Endothelial cell of umbilical vein (primary cell): ENCODE measurements around the gene ZFP90. TPM values are rescaled to one million over a fixed set of nuclear protein-coding genes. Genes with fewer than 3 reads are reported as not detected.

ENCODE experiments used
- BruUV-seq: library from RNA; stranded (reverse); fragments of 400-500 nt; replicated peaks from 2 replicates; lab custom pipeline; 2021; lab: Mats Ljungman, UMichigan
- CTCF ChIA-PET: fragments of 300-600, 350-600 bp; sonication (Branson Sonifier 250); formaldehyde crosslinking; loops from one replicate; lab custom pipeline; 2021; ENCODE audit warnings: antibody characterized with exemption, inconsistent platforms; lab: Charles Lee
- POLR2A ChIA-PET: fragments of 300-600, 350-600 bp; sonication (Branson Sonifier 250); formaldehyde crosslinking; loops from one replicate; lab custom pipeline; 2021; ENCODE audit warnings: antibody characterized with exemption, inconsistent platforms; lab: Charles Lee
- DNase-seq: peaks from one replicate; pipeline ENCODE4 v3.0.0-alpha.2; 2011; ENCODE audit warnings: low read depth, low spot score
- FAIRE-seq: peaks from 2 replicates; lab custom pipeline; 2011; peaks lifted over from hg19 to GRCh38; lab: Jason Lieb, UNC
- H2AFZ ChIP-seq: 2 replicates; pipeline ENCODE4 v1.6.0; 2012; ENCODE audit warnings: low read depth, low read length, control low read depth, inconsistent platforms
- H3K27ac ChIP-seq: 2 replicates; pipeline ENCODE4 v1.5.1; 2011; ENCODE audit warnings: low read depth, mild to moderate bottlenecking, control low read depth, low read length, moderate library complexity; ENCODE audit not compliant: insufficient read depth
- H3K27me3 ChIP-seq, 2 experiments: 2 replicates each; pipeline versions ENCODE4 v1.6.0 to v1.6.1; 2011; ENCODE audit warnings: low read length in 2 of 2, mixed read lengths in 1 of 2; ENCODE audit not compliant: control insufficient read depth in 2 of 2, insufficient read depth in 2 of 2
- H3K36me3 ChIP-seq, 2 experiments: 2 replicates in 1 of 2; 3 replicates in 1 of 2; pipeline ENCODE4 v1.5.1; 2011; ENCODE audit warnings: low read length in 2 of 2, mild to moderate bottlenecking in 1 of 2, moderate library complexity in 1 of 2; ENCODE audit not compliant: control insufficient read depth in 2 of 2, insufficient read depth in 2 of 2; ENCODE audit errors: extremely low read depth in 1 of 2
- H3K4me1 ChIP-seq: 3 replicates; pipeline ENCODE4 v1.5.1; 2011; ENCODE audit warnings: mild to moderate bottlenecking, low read length; ENCODE audit not compliant: control insufficient read depth, insufficient read depth; ENCODE audit errors: extremely low read depth
- H3K4me2 ChIP-seq: 2 replicates; pipeline ENCODE4 v1.6.1; 2011; ENCODE audit warnings: low read length, control low read depth, mixed read lengths; ENCODE audit not compliant: insufficient read depth
- H3K4me3 ChIP-seq, 3 experiments: fragments of 200-600 bp in 1 of 3; sonication (generic), shearing (Covaris generic) in 1 of 3; replicated peaks in 1 of 3; 2 replicates each; pipeline ENCODE4 v1.5.1; 2011 to 2016; ENCODE audit warnings: control low read depth in 3 of 3, low read length in 3 of 3, mild to moderate bottlenecking in 2 of 3, inconsistent platforms in 1 of 3, low read depth in 1 of 3, moderate library complexity in 1 of 3; ENCODE audit not compliant: insufficient read depth in 1 of 3
- H3K79me2 ChIP-seq: 2 replicates; pipeline ENCODE4 v1.6.0; 2012; ENCODE audit warnings: low read length, inconsistent platforms; ENCODE audit not compliant: control insufficient read depth, insufficient read depth
- H3K9ac ChIP-seq: replicated peaks from 2 replicates; pipeline ENCODE3; 2011; ENCODE audit warnings: low read length, control low read depth; ENCODE audit not compliant: insufficient read depth; ENCODE audit errors: extremely low read depth
- H3K9me1 ChIP-seq: replicated peaks from 3 replicates; pipeline ENCODE4 v1.6.0; 2011; ENCODE audit warnings: mild to moderate bottlenecking, low read length; ENCODE audit not compliant: control insufficient read depth, insufficient read depth; ENCODE audit errors: extremely low read depth
- H3K9me3 ChIP-seq: replicated peaks from 2 replicates; pipeline ENCODE4 v1.5.1; 2012; ENCODE audit warnings: low read length, inconsistent platforms; ENCODE audit not compliant: control insufficient read depth, insufficient read depth
- H4K20me1 ChIP-seq: replicated peaks from 2 replicates; pipeline ENCODE3; 2011; ENCODE audit warnings: mild to moderate bottlenecking, low read length; ENCODE audit not compliant: control insufficient read depth, insufficient read depth; ENCODE audit errors: extremely low read depth
- CTCF ChIP-seq, 2 donors: IDR thresholded peaks; 1 replicate in 1 of 2; 2 replicates in 1 of 2; pipeline ENCODE4 v1.5.1; 2011; ENCODE audit warnings: low read length in 2 of 2, mild to moderate bottlenecking in 2 of 2, moderate library complexity in 2 of 2, control low read depth in 1 of 2, inconsistent platforms in 1 of 2, low read depth in 1 of 2; ENCODE audit not compliant: insufficient read depth in 1 of 2; ENCODE audit errors: extremely low read depth in 1 of 2
- EZH2 ChIP-seq: IDR thresholded peaks from 2 replicates; pipeline ENCODE4 v1.6.1; 2012; ENCODE audit warnings: borderline replicate concordance, low read depth, mild to moderate bottlenecking, moderate library complexity, low read length, inconsistent platforms; ENCODE audit not compliant: severe bottlenecking
- GATA2 ChIP-seq: IDR thresholded peaks from 2 replicates; pipeline ENCODE4 v1.7.0; 2011; ENCODE audit warnings: low read depth, mild to moderate bottlenecking, moderate library complexity, mixed read lengths, low read length; ENCODE audit not compliant: insufficient read length, insufficient read depth
- JUN ChIP-seq: IDR thresholded peaks from 2 replicates; pipeline ENCODE4 v1.6.1; 2011; ENCODE audit warnings: borderline replicate concordance, low read depth; ENCODE audit not compliant: insufficient read length, insufficient read depth
- MYC ChIP-seq: IDR thresholded peaks from one replicate; pipeline ENCODE4 v1.6.1; 2011; ENCODE audit warnings: mild to moderate bottlenecking, low read depth, low read length
- POLR2A ChIP-seq: IDR thresholded peaks from 2 replicates; pipeline ENCODE4 v1.6.1; 2012; ENCODE audit warnings: low read depth, mild to moderate bottlenecking, control low read depth, low read length
- POLR2AphosphoS5 ChIP-seq: IDR thresholded peaks from 2 replicates; pipeline ENCODE4 v1.6.1; 2012; ENCODE audit warnings: low read depth, mild to moderate bottlenecking, control low read depth, low read length, moderate library complexity; ENCODE audit not compliant: insufficient read depth
- dilution Hi-C: fragments of 300-500 bp; cut with MboI; formaldehyde crosslinking; loops from one replicate; pipeline ENCODE4 v1.15.0; 2019; ENCODE audit warnings: low sequenced_read_pairs; ENCODE audit not compliant: extremely low pct_ligation_motif_present
- intact Hi-C: fragments of 100-400 bp; cut with micrococcal nuclease; formaldehyde crosslinking; loops from one replicate; pipeline ENCODE4 v1.10.0; 2022
- polyA plus RNA-seq, 4 experiments: library from polyadenylated mRNA; depleted of rRNA in 3 of 4; stranded (reverse) in 3 of 4; unstranded in 1 of 4; fragments of >200 nt; gene quantifications; 2 replicates each; pipeline versions ENCODE4 v1.2.1 to v1.2.3, GENCODE V29; 2011 to 2012; ENCODE audit warnings: missing spikeins in 1 of 4
- total RNA-seq: library from RNA; stranded (reverse); gene quantifications from 2 replicates; pipeline ENCODE4 v1.2.3, GENCODE V29; 2021

The ZFP90 gene
- total and polyA plus RNA-seq, 2 donors (not counting 3 experiments of a cell fraction or from before 2014, with no cell fraction given): 10.9 to 22.4 TPM

- no peak overlapping the region for H3K4me2 ChIP-seq
- no peaks in the 10 kb centered on the region for H3K79me2 ChIP-seq
- POLR2A ChIA-PET: no interaction called here
- no peaks in the 10 kb centered on the region for H3K4me1 ChIP-seq
- H3K36me3 ChIP-seq: no peaks in the 10 kb centered on the region
- intact Hi-C loops (no loop called here), dilution Hi-C loops (no loop called here)
- DNase-seq: no peak
- no peaks in the 10 kb centered on the region for H3K9me3 ChIP-seq
- H3K9me1 ChIP-seq: no peaks in the 10 kb centered on the region
- FAIRE-seq: no peak
- TF ChIP-seq POLR2A (no peak), EZH2 (no peak), JUN (no peak), GATA2 (no peak), CTCF (IDR thresholded peaks at IDR 0.05; ENCODE audit: extremely low read depth in 1 of 2, insufficient read depth in 1 of 2, low read depth in 1 of 2, low read length in 2 of 2) (no peak), MYC (no peak), POLR2AphosphoS5 (no peak)
- no peak overlapping the region for H3K9ac ChIP-seq
- no peak overlapping the region for H2AFZ ChIP-seq
- H3K4me3 ChIP-seq: no peak overlapping the region
- H4K20me1 ChIP-seq: no peaks in the 10 kb centered on the region
- CTCF ChIA-PET: interaction anchor here (0.9 to 2.1 kb wide), 3 partner anchors 15 to 110 kb away, joined by 3 to 14 read pairs (median 8); no protein-coding TSS in a partner anchor
- no TSS peak for BruUV-seq
- H3K27me3 ChIP-seq: no peaks in the 10 kb centered on the region
- no peak overlapping the region for H3K27ac ChIP-seq
Observed at GRCh38 chr16:68506331-68507053, 32.6 kb upstream of the ZFP90 start.
